Measurements from ENCODE around the gene LRRC10B.

Gene LRRC10B

GRCh38 chr11:61549662-61550568 lies 41.4 kb downstream of the LRRC10B start:
- DNase-seq, result no peak

- no peak for DNase-seq
These were observed 42.2 kb downstream of the LRRC10B start for GRCh38 chr11:61550665-61551227.

GRCh38 chr11:61551634-61552033 lies 43.1 kb downstream of the LRRC10B start:
- no peak for DNase-seq

GRCh38 chr11:61552108-61552635 lies 43.6 kb downstream of the LRRC10B start:
- DNase-seq, result no peak

- DNase-seq, result no peak
These were observed 45.0 kb downstream of the LRRC10B start for GRCh38 chr11:61553373-61554171.

GRCh38 chr11:61554172-61554988 lies 45.8 kb downstream of the LRRC10B start:
- no peak for DNase-seq

- no peak for DNase-seq
These were observed 46.8 kb downstream of the LRRC10B start for GRCh38 chr11:61555051-61555969.

GRCh38 chr11:61555978-61556377 lies 47.4 kb downstream of the LRRC10B start:
- DNase-seq, result no peak

- no peak for DNase-seq
These were observed 48.1 kb downstream of the LRRC10B start for GRCh38 chr11:61556621-61557020.
